NCI-H1436 (cell line): Measurements from ENCODE around the gene CDK11B.
A peak's percentile ranks its signal among the peaks of the same experiment; 100 is the strongest.
"Not testable (repeated sequence)": the region's sequence is repeated elsewhere in the genome, so short reads cannot be mapped to it uniquely, and the experiment has no call there.

Source experiments
- DNase-seq: peaks from one replicate; lab custom pipeline; 2025; lab: John Stamatoyannopoulos, UW

CDK11B gene

GRCh38 chr1:1658583-1659549 lies at the start of gene CDK11B:
CDK11B (minus strand) TSS chr1:1659004; CDS start chr1:1657485, 1,519 bp downstream.
- DNase-seq, result peak; percentile 77

DNA sequence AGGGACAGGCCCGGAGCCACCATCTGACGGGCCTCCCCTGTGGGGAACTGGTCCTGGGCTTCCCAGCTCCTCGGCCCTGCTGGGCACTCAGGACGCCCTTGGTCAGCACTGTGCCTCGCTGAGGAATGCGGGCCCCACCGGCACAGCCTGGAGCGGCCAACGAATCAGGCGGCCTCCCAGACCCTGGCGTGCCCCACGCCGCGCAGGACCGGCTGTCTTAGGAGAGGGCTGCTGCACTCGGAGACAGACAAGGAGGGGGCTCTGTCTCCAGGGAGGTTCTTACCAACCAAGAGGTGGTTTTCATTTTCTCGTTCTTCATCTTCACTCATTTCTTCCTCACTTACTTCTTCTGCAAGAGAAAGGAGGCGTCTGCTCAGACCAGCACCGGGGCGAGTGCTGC lies 49.1 kb upstream of the CDK11B start:
- not testable (repeated sequence) for DNase-seq

GRCh38 chr1:1707241-1707640 lies 48.4 kb upstream of the CDK11B start:
- not testable (repeated sequence) for DNase-seq

- DNase-seq, result not testable (repeated sequence)
These were observed 46.8 kb upstream of the CDK11B start for GRCh38 chr1:1705623-1706022.

DNA sequence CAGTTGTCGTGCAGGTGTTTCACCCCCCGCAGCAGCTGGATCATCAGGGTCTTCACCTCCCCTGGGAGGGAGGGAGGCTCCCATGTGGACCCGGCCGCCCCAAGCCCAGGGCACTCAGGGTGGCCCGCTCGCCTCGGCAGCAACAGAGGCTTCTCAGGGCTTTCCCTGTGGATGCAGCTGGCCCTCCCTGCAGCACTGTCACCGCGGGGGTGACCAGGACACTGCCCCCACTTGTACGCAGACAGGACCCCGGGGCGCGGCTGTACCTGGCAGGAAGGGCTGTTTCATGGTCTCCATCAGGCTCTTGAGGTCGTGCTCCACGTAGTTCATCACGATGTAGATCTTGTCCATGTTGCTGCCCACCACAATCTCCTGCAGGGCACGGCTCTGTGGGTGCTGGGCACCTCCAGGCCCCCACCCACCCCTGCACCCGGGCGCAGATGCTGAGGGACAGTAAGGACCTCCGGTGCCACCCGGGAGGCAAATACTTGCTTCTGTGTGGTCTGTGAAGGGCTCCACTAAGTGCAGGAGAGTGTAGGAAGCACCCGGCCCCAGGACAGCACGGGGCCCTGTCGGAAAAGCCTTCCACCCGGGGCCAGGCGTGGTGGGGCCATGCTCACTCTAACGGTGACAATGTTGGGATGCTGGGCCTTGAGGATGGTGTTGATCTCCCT lies 45.6 kb upstream of the CDK11B start:
- DNase-seq, result not testable (repeated sequence)

- DNase-seq, result no peak
These were observed 45.0 kb upstream of the CDK11B start for GRCh38 chr1:1703796-1704195.

GRCh38 chr1:1702506-1702905 lies 43.7 kb upstream of the CDK11B start:
- not testable (repeated sequence) for DNase-seq

- not testable (repeated sequence) for DNase-seq
These were observed 41.8 kb upstream of the CDK11B start for GRCh38 chr1:1700557-1700956.

DNA sequence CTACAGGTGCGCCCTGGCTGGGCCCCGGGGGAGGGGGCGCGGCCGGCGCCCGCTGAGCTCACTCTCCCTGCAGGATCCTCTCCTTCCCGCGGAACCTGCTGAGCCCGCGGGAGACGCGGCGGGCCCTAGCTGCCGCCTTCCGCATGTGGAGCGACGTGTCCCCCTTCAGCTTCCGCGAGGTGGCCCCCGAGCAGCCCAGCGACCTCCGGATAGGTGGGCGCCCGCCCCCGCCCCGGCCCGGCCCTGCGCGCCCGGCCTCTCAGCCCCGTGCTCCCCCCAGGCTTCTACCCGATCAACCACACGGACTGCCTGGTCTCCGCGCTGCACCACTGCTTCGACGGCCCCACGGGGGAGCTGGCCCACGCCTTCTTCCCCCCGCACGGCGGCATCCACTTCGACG lies 41.3 kb upstream of the CDK11B start:
- DNase-seq, result not testable (repeated sequence)

DNA sequence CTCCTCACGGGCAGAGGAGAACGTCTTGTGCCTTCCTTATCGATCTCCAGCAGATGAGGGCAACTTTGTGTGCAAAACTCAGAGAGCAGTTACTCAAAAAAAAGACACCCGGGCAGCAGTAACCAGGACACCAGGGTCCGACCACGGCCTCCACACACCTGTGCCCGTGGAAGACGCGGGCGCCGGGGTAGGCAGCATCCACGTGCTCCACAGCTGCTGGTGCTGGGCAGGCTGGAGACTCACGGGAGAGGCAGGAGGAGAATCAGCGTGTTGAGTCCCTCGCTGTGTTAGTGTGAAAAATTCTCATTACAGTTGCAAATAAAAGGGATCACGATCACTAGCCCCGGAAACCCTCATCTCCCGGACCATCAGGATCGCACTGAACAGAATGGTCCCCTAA lies 40.3 kb upstream of the CDK11B start:
- not testable (repeated sequence) for DNase-seq

DNA sequence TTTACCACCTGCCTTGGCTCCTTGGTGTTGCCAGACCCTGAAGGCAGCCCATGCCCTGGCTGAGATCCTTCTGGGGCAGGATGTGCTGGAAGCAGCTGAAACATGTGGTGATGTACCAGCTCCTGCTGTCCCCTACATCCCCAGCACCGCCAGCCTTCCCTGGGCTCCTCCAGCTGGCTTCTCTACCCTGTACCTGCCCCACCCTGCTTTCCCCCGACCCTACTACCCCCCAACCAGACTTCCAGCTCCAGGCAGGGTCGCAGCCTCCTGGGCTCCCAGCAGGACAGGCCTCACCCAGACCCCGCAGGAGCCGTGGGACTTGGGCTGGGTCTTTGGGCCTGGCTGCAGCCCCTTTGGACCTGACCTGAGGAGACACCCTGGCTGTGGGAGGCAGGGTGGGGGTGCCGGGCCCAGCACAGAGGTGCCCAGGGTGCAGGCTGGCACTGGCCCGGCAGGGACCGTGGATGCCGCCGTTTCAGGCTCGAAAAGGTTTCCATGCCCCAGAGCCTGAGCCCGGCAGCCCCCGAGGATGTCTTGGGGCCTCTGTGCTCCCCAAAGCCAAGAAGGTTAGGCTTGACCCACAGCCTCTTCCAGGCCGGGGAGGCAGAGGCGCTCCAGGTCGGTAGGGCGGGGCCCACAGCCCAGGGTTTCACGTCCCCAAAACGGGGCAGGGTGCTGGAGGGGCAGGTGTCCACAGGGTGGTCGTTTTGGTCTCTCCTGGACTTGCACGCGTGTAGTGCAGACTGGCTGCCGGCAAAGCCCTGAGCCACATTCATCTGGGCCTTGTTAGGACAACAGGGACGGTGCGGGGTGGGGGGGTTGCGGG lies 38.8 kb upstream of the CDK11B start:
- DNase-seq, result not testable (repeated sequence)

- not testable (repeated sequence) for DNase-seq
These were observed 37.9 kb upstream of the CDK11B start for GRCh38 chr1:1696431-1697357.

- peak; percentile 83 for DNase-seq
These were observed 34.2 kb upstream of the CDK11B start, which contains the start of gene SLC35E2B for GRCh38 chr1:1692714-1693647. SLC35E2B (minus strand) TSS chr1:1692795; CDS start chr1:1676699, 16,096 bp downstream.

DNA sequence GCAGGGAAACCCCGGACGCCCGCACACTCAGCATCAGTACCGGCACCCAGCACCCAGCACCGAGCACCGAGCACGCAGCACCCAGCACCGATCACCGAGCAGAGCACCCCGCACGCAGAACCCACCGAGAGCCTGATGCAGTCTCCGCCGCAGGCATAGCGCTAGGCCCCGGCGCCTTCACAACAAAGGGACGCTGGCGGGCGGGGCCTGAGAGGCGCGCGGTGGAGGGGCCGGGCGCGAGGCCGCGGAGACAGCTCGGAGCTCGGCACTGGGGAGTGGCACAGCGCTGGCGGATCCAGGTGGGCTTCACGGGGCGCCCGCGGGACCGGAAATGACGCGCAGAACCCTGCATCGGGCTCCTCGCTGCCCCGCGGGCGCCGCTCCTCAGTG lies 33.5 kb upstream of the CDK11B start:
- DNase-seq, result peak; percentile 48

DNA sequence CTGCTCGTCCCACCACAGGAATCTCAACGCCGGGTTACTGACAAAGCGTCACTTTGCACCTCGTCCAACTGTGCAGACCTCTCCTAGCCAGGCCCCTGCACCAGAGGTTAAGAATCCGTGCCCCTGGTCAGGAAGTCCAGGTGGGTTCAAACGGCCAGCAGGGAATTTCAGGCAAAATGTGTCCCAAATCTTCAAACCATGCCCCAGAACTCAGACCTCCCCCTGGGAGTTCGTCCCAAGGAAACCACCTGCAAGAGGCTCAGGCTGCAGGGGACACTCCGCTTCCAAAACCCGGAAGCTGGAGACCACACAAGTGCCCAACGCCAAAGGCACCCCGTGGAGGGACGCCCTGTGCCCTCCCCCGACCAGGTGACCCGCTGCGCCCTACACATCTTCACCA lies 32.6 kb upstream of the CDK11B start:
- DNase-seq, result not testable (repeated sequence)

DNA sequence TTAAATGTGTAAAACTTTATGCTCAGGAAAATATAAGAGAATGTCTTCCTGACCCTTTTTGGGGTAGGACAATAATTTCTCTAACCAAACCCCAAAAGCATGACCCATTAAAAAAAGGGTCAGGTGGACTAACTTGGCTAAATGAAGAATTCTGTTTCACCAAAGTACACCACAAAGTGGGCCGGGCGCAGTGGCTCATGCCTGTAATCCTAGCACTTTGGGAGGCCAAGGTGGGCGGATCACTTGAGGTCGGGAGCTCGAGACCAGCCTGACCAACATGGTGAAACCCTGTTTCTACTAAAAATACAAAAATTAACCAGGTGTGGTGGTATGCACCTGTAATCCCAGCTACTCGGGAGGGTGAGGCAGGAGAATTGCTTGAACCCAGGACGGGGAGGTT lies 30.7 kb upstream of the CDK11B start:
- DNase-seq, result not testable (repeated sequence)

DNA sequence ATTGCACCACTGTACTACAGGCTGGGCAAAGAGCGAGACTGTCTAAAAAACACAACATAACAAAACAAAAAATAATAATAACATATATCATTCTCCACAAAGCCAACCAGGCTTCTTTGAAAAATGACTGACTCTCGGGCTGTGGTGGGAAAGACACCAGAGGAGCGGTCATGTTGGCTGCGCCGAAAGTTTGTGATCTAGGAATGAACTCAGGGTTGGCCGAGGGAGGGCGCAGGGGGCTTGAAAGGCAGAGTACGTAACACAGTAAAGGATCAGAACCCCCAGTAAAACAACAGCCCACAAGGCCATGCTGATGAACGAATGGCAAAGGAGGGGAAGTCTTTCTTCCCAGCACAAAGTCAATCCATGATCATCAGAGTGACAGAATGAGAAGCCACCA lies 29.0 kb upstream of the CDK11B start:
- DNase-seq, result no peak

GRCh38 chr1:1684031-1684681 lies 25.4 kb upstream of the CDK11B start:
- no peak for DNase-seq
